ENCODE results near the gene ZAR1L.

Gene ZAR1L

GRCh38 chr13:32302461-32302860 lies 12.7 kb downstream of the ZAR1L start:
- no peak for DNase-seq (ENCODE audit: low spot score)

DNA sequence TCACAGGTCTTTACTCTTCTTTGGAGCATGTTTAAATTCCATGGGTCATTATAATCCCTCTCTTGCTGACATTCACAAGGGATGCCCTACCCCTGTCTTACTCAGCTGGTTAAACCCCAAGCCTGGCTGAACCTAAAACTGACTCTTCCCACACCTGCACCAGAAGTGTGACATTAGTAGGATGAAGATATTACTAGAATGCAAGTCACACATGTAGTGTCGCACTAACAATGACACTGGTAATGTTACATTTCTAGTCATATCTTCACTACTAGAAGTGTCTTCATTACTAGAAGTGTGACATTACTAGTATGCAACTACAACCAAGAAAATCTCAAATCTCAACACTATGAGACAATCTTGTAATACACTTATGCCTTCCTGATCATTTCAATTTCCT lies 14.2 kb downstream of the ZAR1L start:
- no peak for DNase-seq (ENCODE audit: low spot score)

DNA sequence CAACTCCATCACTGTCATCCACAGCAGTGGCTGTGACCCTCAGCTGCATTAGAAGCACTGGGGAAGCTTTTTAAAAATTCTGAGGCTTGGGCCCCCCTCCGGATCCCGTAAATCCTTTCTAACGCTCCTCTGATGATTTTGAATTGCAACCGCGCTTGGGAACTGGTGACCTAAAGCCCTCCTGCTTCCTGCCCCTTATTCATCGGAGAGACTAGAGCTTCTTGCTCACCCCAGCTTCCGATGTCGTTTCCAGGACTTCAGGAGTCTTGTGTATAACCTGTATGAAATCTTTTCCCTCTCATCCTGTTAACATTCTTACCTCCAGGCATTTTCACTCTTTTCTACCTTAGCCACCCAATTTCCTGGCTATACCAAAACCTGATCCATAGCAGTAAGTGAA lies 14.8 kb downstream of the ZAR1L start:
- no peak for DNase-seq (ENCODE audit: low spot score)

GRCh38 chr13:32299893-32300292 lies 15.3 kb downstream of the ZAR1L start:
- no peak for DNase-seq (ENCODE audit: low spot score)

DNA sequence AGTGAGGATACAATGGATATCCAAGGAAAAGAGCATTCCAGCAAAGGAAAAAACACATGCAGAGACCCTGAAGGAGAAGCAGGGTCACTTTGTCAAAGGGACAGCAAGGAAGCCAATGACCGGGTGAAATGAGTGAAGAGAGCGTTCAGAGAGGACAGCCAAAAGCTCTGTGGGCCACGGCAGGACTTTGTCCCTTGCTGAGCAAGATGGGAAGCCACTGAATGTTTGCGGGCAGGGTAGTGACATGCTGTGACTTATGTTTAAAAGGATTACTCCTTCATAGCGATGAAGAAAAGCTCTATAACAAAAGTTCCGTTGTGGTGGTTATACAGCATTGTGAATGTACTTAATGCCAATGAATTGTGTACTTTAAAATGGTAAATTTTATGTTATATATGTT lies 16.5 kb downstream of the ZAR1L start:
- DNase-seq (ENCODE audit: low spot score) = no peak

- no peak for DNase-seq (ENCODE audit: low spot score)
These were observed 18.0 kb downstream of the ZAR1L start for GRCh38 chr13:32297206-32297605.

DNA sequence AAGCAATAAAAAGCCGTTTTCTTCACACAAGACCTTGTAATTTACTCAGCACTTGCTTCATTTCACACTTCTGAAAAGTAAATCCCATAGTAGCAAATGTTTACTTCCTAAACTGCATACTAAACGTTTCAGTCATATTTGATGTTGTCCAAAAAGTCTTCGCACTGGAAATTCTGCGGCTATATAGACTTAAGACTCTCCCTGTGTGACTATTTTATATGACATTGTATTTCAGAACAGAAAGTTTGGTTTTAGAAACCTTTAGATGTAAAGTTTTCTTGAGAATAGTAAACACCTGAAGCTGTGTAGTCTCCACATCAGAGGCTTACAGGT lies 29.6 kb downstream of the ZAR1L start:
- no peak for DNase-seq (ENCODE audit: low spot score)

DNA sequence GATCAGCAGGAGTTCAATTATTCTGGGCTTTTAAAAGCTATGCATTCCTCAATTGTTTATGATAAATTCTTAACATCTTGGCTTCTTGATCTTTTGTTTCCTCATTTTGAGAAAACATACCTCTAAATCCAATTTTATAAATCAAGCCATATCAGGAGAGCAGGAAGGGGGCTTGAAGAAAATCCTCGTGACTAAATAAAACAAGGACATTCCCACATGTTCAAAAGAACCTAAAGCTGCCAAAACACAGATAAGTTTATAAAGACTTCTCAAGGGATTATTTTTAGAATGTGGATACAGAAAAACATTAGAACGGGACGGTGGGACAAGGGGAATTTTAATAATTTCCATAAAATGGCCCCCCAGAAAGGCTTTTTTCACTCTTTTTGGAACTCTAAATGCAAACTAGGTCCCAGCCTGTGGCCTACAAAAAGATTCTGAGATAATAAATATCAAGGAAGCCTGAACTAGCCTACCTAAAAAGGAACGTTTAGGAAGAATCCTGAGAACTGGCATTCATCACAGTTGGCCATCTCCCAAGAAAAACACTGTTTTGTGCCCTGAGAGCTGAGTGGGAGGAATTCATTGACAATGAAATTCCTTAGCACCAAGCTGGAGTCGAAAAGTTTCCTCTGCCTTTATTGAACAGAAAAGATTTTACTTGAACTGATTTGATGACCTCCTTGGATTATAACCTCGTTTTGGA lies 30.1 kb downstream of the ZAR1L start:
- DNase-seq (ENCODE audit: low spot score) = no peak

DNA sequence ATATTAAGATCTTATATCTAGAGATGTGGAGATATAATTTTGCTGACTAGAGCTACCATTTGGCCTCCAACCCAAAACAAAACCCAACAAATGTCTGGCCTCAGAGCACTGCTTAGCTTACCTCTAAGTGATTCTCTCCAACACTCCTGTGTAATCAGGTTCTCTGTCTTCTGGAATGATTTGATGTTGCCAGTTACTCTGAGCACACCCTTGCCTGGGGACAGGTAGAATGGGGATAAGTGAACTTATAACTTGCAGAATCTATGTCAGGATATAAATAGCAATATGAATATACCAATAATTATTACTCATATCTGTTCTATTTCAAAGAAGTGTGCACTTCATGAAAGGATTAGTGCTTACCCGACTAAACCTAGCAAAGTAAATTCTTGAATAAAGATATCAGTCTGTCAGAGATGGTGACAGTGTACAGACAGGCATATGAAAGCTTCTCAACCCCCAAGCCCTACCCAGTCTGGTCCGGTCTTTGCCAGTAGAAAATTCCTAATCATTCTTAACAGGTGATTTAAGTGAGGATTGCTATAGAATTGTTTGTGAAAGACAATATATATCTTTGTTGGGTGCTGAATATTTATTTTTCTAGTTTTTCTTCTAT lies 33.0 kb downstream of the ZAR1L start:
- DNase-seq (ENCODE audit: low spot score) = no peak

DNA sequence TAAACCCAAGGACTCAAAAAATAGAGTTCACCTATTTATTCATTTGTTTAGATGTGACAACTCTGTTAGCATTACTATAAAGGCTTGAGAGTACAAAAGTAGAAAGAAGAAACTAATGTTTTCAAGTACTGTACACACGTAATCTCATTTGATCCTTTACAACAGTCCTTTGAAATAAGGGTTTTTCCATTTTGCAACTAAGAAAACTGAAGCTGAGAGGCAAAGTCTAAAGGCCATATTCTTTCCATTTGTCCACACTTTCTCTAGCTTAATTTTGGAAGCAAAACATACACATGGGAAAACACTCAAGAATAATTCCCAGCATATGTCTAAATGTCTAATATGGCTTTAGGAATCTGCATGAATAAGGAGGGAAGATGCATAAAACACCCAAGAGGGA lies 34.1 kb downstream of the ZAR1L start:
- DNase-seq (ENCODE audit: low spot score) = no peak

DNA sequence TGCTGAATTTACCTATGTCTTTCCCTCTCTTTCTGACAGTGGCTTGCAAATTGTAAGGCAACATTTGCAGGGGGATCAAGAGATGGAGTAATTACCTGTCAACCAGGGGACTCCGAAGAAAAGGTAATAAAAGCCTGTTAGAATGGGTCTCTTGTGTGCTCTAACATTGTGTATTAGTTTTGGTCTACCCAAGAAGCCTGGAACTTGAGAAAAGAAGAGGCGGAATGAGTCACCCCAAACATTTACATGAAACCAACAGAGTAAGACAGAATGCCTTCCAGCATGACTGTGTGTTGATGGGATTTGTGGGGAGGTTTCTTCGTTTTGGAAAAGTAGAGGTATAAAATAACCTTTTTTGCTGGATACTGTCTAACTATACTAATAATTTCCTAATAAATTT lies 36.7 kb downstream of the ZAR1L start:
- DNase-seq (ENCODE audit: low spot score) = no peak

DNA sequence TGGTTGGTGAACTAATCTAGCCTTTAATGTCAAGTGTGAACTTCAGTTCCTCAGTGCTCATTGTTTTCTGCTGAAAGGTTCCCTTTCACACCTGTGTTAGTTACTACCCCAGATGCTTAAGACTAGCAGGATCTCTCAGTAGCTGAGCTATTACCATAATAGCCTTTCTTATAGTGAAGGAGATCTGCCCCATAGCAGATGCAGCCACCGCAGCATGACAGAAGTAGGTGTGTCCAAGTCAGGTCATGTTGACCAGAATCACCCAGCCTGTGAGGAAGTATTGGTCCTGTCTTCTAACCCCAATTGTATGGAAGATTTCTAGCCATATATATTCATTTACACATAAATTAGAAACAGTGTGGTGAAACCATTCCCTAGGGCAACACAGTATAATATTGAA lies 37.3 kb downstream of the ZAR1L start:
- DNase-seq (ENCODE audit: low spot score) = no peak

- DNase-seq (ENCODE audit: low spot score) = no peak
These were observed 43.0 kb downstream of the ZAR1L start for GRCh38 chr13:32272021-32272683.

- DNase-seq (ENCODE audit: low spot score) = no peak
These were observed 47.2 kb downstream of the ZAR1L start for GRCh38 chr13:32267836-32268439.

GRCh38 chr13:32266130-32266529 lies 49.0 kb downstream of the ZAR1L start:
- no peak for DNase-seq (ENCODE audit: low spot score)

DNA sequence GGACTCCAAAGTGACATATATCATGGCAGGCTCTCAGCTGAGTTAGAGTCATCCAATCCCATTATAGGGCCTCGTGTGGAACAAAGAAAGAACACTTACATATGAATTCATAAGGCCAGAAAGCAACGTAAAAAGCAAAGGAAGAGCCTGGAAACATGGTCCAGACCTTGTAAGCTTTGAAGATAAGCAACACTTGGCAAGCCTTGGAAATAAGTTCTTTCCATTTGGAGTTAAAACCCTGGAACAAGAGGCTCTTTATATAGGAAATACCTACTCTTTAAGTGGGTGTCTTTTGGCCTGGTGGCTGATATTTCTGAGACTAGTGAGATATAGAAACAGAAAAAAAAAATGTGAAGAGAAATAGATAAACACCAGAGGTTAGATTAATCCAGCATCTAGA lies 49.4 kb downstream of the ZAR1L start:
- DNase-seq (ENCODE audit: low spot score) = no peak

GRCh38 chr13:32264407-32264806 lies 50.8 kb downstream of the ZAR1L start:
- no peak for DNase-seq (ENCODE audit: low spot score)

DNA sequence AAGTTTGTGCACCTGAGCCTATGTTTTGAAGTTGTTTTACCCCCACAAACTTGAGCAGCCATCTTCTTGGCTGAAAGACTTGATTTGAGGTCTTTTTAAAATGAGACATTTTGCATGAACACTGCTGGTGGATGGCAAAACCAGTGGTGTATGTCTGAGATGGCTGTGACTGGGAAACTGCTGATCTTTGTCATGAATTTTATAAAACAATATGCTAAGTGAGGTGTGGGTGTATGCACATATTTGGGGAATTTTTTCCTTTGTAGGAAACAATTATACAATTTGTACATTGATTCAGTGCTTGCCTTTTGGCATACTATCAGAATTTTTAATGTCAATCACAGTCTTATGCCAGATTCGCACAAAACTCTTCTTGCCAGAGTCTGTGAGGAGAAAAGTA lies 52.5 kb downstream of the ZAR1L start:
- DNase-seq (ENCODE audit: low spot score) = no peak

- no peak for DNase-seq (ENCODE audit: low spot score)
These were observed 53.0 kb downstream of the ZAR1L start for GRCh38 chr13:32262165-32262564.

DNA sequence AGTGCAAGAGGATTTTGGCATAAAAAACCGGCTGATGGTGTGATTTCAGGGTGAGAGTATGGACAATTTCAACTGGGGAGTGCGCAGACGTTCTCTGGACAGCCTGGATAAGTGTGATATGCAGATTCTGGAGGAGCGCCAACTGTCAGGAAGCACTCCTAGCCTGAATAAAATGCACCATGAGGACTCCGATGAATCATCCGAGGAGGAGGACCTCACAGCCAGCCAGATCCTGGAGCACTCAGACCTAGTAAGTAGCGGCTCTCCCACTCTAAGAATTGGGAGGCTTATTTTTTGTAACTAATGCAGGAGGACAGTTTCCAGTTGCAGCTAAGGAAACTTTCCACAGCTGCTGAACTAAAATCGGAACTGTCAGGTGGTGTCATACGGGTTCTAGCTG lies 53.6 kb downstream of the ZAR1L start:
- DNase-seq (ENCODE audit: low spot score) = no peak

- no peak for DNase-seq (ENCODE audit: low spot score)
These were observed 56.0 kb downstream of the ZAR1L start for GRCh38 chr13:32259116-32259515.

DNA sequence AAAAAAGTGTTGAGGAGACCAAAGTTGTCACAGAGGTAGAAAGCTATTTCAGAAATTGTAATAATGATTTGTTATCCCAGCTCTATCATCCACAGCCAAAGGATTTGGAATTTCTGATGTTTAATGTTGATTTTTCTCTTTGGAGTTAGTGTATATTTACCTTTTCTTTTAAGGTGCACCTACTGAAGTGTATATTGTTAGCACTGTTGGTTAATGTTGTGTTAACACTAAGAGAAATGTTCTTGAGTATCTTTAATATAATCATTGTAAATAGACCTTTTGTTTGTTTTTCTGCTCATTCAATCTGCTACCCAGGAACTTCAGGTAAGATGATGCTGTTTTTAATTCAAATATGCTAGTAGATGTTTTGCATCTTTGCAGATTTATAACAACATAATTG lies 57.5 kb downstream of the ZAR1L start:
- no peak for DNase-seq (ENCODE audit: low spot score)

DNA sequence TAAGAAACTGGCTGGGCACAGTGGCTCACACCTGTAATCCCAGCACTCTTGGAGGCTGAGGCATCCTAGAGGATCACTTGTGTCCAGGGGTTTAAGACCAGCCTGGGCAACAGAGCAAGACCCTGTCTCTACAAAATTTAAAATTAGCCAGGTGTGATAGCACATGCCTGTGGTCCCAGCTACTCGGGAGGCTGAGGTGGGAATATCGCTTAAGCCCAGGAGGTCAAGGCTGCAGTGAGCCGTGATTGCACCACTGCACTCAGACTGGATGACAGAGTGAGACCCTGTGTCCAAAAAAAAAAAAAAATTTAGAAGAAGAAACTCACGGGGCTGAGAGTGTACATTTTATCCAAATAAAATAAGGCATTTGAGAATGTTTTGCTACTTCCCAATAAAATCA lies 58.9 kb downstream of the ZAR1L start:
- no peak for DNase-seq (ENCODE audit: low spot score)
